OCI-LY3 (cell line): ENCODE data around the gene MROH9.

Experiments used
- H2AFZ ChIP-seq: fragments of 200-600, 300-600 bp; shearing (Covaris generic); 2 replicates; pipeline ENCODE4 v1.6.0; 2014; ENCODE audit warnings: antibody characterized with exemption, low read depth, low read length
- H3K27ac ChIP-seq: fragments of 200-600, 300-600 bp; sonication (generic); 2 replicates; pipeline ENCODE4 v1.5.1; 2014; ENCODE audit warnings: mild to moderate bottlenecking, low read length, moderate library complexity, mixed read lengths
- H3K27me3 ChIP-seq: fragments of 200-600, 300-600 bp; sonication (generic); 2 replicates; pipeline ENCODE4 v1.6.1; 2014; ENCODE audit warnings: low read depth, low read length, mixed read lengths
- H3K36me3 ChIP-seq: fragments of 200-600, 300-600 bp; sonication (generic); replicated peaks from 2 replicates; pipeline ENCODE3; 2014; ENCODE audit warnings: low read depth, low read length, mixed read lengths
- H3K4me1 ChIP-seq: fragments of 300-600, 200-600 bp; sonication (generic); 2 replicates; pipeline ENCODE4 v1.6.1; 2014; ENCODE audit warnings: low read length, mixed read lengths
- H3K4me2 ChIP-seq: fragments of 200-600, 300-600 bp; sonication (generic); 2 replicates; pipeline ENCODE4 v1.6.1; 2014; ENCODE audit warnings: low read length, mixed read lengths
- H3K4me3 ChIP-seq: fragments of 300-600, 200-600 bp; sonication (generic); 2 replicates; pipeline ENCODE4 v1.5.1; 2014; ENCODE audit warnings: antibody characterized with exemption, mild to moderate bottlenecking, low read length, moderate library complexity
- H3K79me2 ChIP-seq: fragments of 300-600, 200-600 bp; shearing (Covaris generic); 2 replicates; pipeline ENCODE4 v1.6.1; 2014; ENCODE audit warnings: mild to moderate bottlenecking, low read length, mixed read lengths
- H3K9ac ChIP-seq: fragments of 300-600, 200-600 bp; shearing (Covaris generic); 2 replicates; pipeline ENCODE4 v1.6.0; 2014; ENCODE audit warnings: mild to moderate bottlenecking, low read length, moderate library complexity
- H3K9me3 ChIP-seq: fragments of 200-600, 300-600 bp; shearing (Covaris generic); 2 replicates; pipeline ENCODE4 v1.6.1; 2014; ENCODE audit warnings: low read length, mixed read lengths; ENCODE audit not compliant: insufficient read depth
- H4K20me1 ChIP-seq: fragments of 200-600, 300-600 bp; sonication (generic); 2 replicates; pipeline ENCODE4 v1.6.1; 2016; ENCODE audit warnings: low read length, mixed read lengths; ENCODE audit not compliant: insufficient read depth
- EZH2phosphoT487 ChIP-seq: fragments of 200-600 bp; shearing (Covaris generic); IDR thresholded peaks from 2 replicates; pipeline ENCODE4 v1.6.1; 2018; ENCODE audit warnings: antibody characterized with exemption, mixed run types, low read depth
- TF ChIP-seq, protein P1 (sequence below): fragments of 200-600, 300-600 bp; sonication (generic); IDR thresholded peaks from 2 replicates; pipeline ENCODE4 v1.5.1; 2014; ENCODE audit warnings: antibody characterized with exemption, low read length, low read depth

The MROH9 gene

DNA sequence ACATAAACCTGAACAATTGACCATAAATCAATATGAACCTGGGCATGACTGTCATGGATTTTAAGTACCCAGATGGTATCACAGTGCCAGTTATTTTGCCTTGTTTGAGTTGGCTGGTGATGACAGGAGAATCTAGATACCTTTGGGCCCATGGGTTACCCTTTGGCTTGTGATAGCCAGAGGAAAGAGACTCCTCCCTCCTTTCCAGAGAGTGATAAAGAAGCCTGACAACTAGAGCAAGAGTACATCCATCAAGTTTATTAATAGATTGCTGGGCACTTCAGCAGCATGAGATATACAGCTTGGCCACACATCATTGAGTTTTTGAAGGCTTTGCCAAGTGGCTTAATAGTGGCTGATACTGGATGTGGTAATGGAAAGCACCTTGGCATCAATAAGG lies 148.8 kb downstream of the MROH9 start:
- Histone ChIP-seq H3K27me3 (no peaks in the 10 kb centered on the region), H3K4me2 (no peak overlapping the region), H3K4me1 (peaks cover 15% of the 10 kb centered on the region), H3K4me3 (no peak overlapping the region), H3K27ac (no peak overlapping the region), H3K9me3 (no peaks in the 10 kb centered on the region), H3K36me3 (no peaks in the 10 kb centered on the region), H3K79me2 (no peaks in the 10 kb centered on the region), H3K9ac (no peak overlapping the region), H4K20me1 (no peaks in the 10 kb centered on the region), H2AFZ (no peak overlapping the region)
- no peak for TF ChIP-seq EZH2phosphoT487
- TF ChIP-seq, protein P1, sequence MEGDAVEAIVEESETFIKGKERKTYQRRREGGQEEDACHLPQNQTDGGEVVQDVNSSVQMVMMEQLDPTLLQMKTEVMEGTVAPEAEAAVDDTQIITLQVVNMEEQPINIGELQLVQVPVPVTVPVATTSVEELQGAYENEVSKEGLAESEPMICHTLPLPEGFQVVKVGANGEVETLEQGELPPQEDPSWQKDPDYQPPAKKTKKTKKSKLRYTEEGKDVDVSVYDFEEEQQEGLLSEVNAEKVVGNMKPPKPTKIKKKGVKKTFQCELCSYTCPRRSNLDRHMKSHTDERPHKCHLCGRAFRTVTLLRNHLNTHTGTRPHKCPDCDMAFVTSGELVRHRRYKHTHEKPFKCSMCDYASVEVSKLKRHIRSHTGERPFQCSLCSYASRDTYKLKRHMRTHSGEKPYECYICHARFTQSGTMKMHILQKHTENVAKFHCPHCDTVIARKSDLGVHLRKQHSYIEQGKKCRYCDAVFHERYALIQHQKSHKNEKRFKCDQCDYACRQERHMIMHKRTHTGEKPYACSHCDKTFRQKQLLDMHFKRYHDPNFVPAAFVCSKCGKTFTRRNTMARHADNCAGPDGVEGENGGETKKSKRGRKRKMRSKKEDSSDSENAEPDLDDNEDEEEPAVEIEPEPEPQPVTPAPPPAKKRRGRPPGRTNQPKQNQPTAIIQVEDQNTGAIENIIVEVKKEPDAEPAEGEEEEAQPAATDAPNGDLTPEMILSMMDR, result no peak

DNA sequence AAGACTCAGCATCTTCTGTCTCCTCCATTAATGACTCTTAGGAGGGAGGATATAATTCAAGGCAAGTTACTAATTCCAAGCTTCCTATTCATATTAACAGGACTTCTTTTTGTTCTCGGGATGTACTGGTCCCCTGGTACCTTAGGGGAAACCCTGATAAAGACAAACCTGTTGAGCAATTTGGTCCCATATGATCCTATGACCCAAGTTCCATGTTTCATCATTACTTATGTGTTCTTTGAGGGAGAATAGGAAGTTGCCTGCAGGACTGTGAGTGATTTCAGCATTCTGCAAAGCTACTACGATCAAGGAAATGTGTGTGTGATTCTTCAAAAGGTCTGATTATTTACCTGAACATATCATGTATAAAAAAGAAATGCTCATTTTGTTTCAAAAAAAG lies 149.5 kb downstream of the MROH9 start:
- Histone ChIP-seq H3K27ac (no peak overlapping the region), H3K79me2 (no peaks in the 10 kb centered on the region), H3K9me3 (no peaks in the 10 kb centered on the region), H3K4me2 (no peak overlapping the region), H3K4me3 (no peak overlapping the region), H3K9ac (no peak overlapping the region), H4K20me1 (no peaks in the 10 kb centered on the region), H2AFZ (no peak overlapping the region), H3K27me3 (no peaks in the 10 kb centered on the region), H3K36me3 (no peaks in the 10 kb centered on the region), H3K4me1 (peaks cover 15% of the 10 kb centered on the region)
- TF ChIP-seq, protein P1, result no peak
- TF ChIP-seq EZH2phosphoT487, result no peak

- Histone ChIP-seq H2AFZ (no peak overlapping the region), H3K27ac (no peak overlapping the region), H4K20me1 (no peaks in the 10 kb centered on the region), H3K27me3 (no peaks in the 10 kb centered on the region), H3K4me1 (no peaks in the 10 kb centered on the region), H3K9ac (no peak overlapping the region), H3K36me3 (no peaks in the 10 kb centered on the region), H3K79me2 (no peaks in the 10 kb centered on the region), H3K9me3 (no peaks in the 10 kb centered on the region), H3K4me3 (no peak overlapping the region), H3K4me2 (no peak overlapping the region)
- TF ChIP-seq, protein P1, result no peak
These were observed 152.6 kb downstream of the MROH9 start for GRCh38 chr1:171087896-171088295.

DNA sequence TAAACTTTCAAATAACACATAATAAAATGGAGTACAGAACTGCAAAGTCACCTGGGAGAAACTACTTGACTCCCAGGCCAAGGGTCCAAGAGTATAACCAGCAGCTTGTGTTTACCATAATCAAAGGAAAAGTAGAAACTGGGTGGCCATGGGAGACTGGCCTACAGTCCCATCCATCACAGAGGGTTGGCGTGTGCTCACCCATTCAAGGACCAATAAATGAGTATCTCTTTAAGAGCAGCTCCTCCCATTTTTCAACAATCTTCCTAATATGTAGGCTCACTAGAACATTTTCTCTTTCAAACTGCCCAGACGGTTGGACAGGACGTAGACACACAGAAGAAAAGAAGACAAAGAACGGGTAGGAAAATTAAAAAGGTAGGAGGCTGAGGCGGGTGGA lies 155.3 kb downstream of the MROH9 start, which contains the start of gene FMO3:
FMO3 (plus strand) TSS at position 302 of the 400 bp plus-strand sequence. CDS start 1,754 bp downstream, outside the sequence.
- Histone ChIP-seq H3K9ac (no peak within 1 kb of the TSS), H3K4me2 (no peak within 1 kb of the TSS), H2AFZ (no peak within 1 kb of the TSS), H4K20me1 (no peaks in the 10 kb centered on the region), H3K4me1 (no peaks in the 10 kb centered on the region), H3K27me3 (no peaks in the 10 kb centered on the region), H3K9me3 (no peaks in the 10 kb centered on the region), H3K4me3 (no peak within 1 kb of the TSS), H3K79me2 (no peaks in the 10 kb centered on the region), H3K27ac (no peak within 1 kb of the TSS), H3K36me3 (no peaks in the 10 kb centered on the region)
- TF ChIP-seq EZH2phosphoT487, result no peak

DNA sequence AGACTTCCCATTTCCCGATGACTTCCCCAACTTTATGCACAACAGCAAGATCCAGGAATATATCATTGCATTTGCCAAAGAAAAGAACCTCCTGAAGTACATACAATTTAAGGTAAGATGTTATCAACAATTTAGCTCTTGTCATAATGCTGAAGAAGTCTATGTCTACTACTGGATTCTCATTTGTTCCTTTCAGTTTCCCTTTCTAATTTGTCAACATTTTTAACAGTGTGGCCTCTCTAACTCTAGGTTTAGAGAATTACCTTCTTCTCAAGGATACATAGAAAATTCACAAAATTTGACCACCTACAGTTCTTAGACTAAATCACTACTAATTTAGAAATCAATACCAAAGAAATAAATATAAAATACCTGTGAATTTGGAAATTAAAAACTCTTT lies 168.5 kb downstream of the MROH9 start:
- H3K79me2 ChIP-seq, result no peaks in the 10 kb centered on the region
- no peak overlapping the region for H3K4me3 ChIP-seq
- no peak overlapping the region for H3K9ac ChIP-seq
- no peaks in the 10 kb centered on the region for H3K27me3 ChIP-seq
- H2AFZ ChIP-seq, result no peak overlapping the region
- H3K27ac ChIP-seq, result no peak overlapping the region
- H3K4me1 ChIP-seq, result no peaks in the 10 kb centered on the region
- H3K9me3 ChIP-seq, result no peaks in the 10 kb centered on the region
- TF ChIP-seq, protein P1, result no peak
- TF ChIP-seq EZH2phosphoT487, result no peak
- no peak overlapping the region for H3K4me2 ChIP-seq
- no peaks in the 10 kb centered on the region for H4K20me1 ChIP-seq
- no peaks in the 10 kb centered on the region for H3K36me3 ChIP-seq
